HUES64 (cell line): ENCODE data around the gene LIPH.

Source experiments
- H3K27ac ChIP-seq: 2 replicates; pipeline ENCODE4 v1.7.0; 2013; ENCODE audit warnings: low read depth, low read length, inconsistent platforms
- H3K27me3 ChIP-seq: 2 replicates; pipeline ENCODE4 v1.6.1; 2013; ENCODE audit warnings: mild to moderate bottlenecking, low read length; ENCODE audit not compliant: insufficient read depth
- H3K36me3 ChIP-seq: 2 replicates; pipeline ENCODE4 v1.6.1; 2013; ENCODE audit warnings: mild to moderate bottlenecking, low read length; ENCODE audit not compliant: insufficient read depth
- H3K4me1 ChIP-seq: 2 replicates; pipeline ENCODE4 v1.6.1; 2013; ENCODE audit warnings: mild to moderate bottlenecking, low read length, moderate library complexity; ENCODE audit not compliant: insufficient read depth
- H3K4me3 ChIP-seq: 2 replicates; pipeline ENCODE4 v1.5.1; 2013; ENCODE audit warnings: mild to moderate bottlenecking, low read length, moderate library complexity
- H3K9ac ChIP-seq: 2 replicates; pipeline ENCODE4 v1.6.1; 2013; ENCODE audit warnings: mild to moderate bottlenecking, low read depth, low read length
- H3K9me3 ChIP-seq: 2 replicates; pipeline ENCODE4 v1.6.1; 2013; ENCODE audit warnings: low read depth, low read length; ENCODE audit not compliant: insufficient read depth
- WGBS: fragments of 150-250, 120-280 bp; methylation state at CpG from one replicate; pipeline ENCODE4 v1.1.7; 2013; ENCODE audit warnings: missing lambda C conversion rate; 5-methylcytosine and 5-hydroxymethylcytosine counted together

Gene LIPH

DNA sequence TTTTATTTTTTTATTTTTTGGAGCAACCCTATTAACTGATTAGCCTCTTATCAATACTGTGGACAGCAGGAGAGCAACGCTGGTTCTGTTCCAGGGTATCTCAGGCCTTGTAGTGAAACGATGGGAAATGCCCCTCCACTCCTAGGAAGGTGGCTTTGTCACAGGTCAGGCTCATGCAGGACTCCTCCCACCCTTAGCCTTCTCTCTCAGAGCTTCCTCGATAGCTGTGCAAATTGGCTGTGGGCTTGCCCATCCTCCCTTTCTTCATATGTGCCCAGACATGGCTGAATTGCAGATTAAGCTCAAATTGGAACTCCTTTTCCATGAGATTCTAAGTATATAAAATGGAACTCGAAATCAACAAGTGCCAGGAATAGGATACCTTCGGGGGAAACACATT lies 92.1 kb downstream of the LIPH start:
- no peaks in the 10 kb centered on the region for H3K36me3 ChIP-seq
- WGBS: 77% methylated on average over 5 of the region's 5 CpGs
- H3K4me1 ChIP-seq: no peaks in the 10 kb centered on the region
- H3K4me3 ChIP-seq: no peak overlapping the region
- H3K9ac ChIP-seq: no peak overlapping the region
- no peaks in the 10 kb centered on the region for H3K9me3 ChIP-seq
- no peak overlapping the region for H3K27ac ChIP-seq
- H3K27me3 ChIP-seq: no peaks in the 10 kb centered on the region

- Histone ChIP-seq H3K9me3 (no peaks in the 10 kb centered on the region), H3K27me3 (no peaks in the 10 kb centered on the region), H3K9ac (no peak overlapping the region), H3K27ac (no peak overlapping the region), H3K4me1 (no peaks in the 10 kb centered on the region), H3K36me3 (no peaks in the 10 kb centered on the region), H3K4me3 (no peak overlapping the region)
- WGBS: 96% methylated on average over 2 of the region's 2 CpGs
These were observed 95.0 kb downstream of the LIPH start for GRCh38 chr3:185457376-185457775.
